A549 treated with Mapracorat at 1 μM for 4 hours (cell line): ENCODE data around the gene OR13D1. TPM values are rescaled to one million over a fixed set of nuclear protein-coding genes. Genes with fewer than 3 reads are reported as not detected.

Experiments
- total RNA-seq: library from RNA; stranded (reverse); fragments of 200-300 nt; extraction: Qiagen RNA extraction; gene quantifications from 5 replicates; pipeline ENCODE4 v1.2.3, GENCODE V29; 2022

Gene OR13D1, protein sequence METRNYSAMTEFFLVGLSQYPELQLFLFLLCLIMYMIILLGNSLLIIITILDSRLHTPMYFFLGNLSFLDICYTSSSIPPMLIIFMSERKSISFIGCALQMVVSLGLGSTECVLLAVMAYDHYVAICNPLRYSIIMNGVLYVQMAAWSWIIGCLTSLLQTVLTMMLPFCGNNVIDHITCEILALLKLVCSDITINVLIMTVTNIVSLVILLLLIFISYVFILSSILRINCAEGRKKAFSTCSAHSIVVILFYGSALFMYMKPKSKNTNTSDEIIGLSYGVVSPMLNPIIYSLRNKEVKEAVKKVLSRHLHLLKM
- total RNA-seq: not detected in 5 replicates

DNA sequence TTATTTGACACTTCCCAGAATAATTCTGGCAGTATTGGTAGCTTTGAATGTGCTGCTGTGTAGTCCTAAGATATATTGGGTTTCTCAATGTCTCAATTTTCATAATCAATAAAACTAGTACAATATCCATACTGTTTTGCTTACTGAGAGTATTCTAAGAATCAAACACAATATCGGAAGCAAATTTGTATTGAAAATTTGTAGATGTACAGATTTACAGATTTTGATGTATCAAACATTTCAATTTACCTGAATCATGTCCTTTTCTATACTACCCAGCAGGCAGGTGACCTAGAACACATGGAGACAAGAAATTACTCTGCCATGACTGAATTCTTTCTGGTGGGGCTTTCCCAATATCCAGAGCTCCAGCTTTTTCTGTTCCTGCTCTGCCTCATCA is at the start of gene OR13D1:
TSS of gene OR13D1 (plus strand) at position 301 of the 400 bp plus-strand sequence. CDS start at position 301, 0 bp downstream.

Other genes starting within 250 kb of the OR13D1 start
- not detected in 5 replicates for gene OR13F1, start 190.3 kb upstream of the OR13D1 start, total RNA-seq
- gene OR13C4, start 167.3 kb upstream of the OR13D1 start, total RNA-seq: not detected in 5 replicates
- gene OR13C3, start 157.7 kb upstream of the OR13D1 start, total RNA-seq: not detected in 5 replicates
- gene OR13C8, start 125.3 kb upstream of the OR13D1 start, total RNA-seq: not detected in 5 replicates
- gene OR13C5, start 95.1 kb upstream of the OR13D1 start, total RNA-seq: not detected in 5 replicates
- gene OR13C2, start 88.9 kb upstream of the OR13D1 start, total RNA-seq: not detected in 5 replicates
- gene OR13C9, start 76.3 kb upstream of the OR13D1 start, total RNA-seq: not detected in 5 replicates
- 10.9 to 14.7 TPM (median 14.3 TPM) in 5 replicates for gene NIPSNAP3A, start 53.2 kb downstream of the OR13D1 start, total RNA-seq
- 0.28 to 1.0 TPM (median 0.41 TPM) in 5 replicates for gene NIPSNAP3B, start 69.6 kb downstream of the OR13D1 start, total RNA-seq
- gene ABCA1, start 233.6 kb downstream of the OR13D1 start, total RNA-seq: 3.3 to 4.8 TPM (median 3.4 TPM) in 5 replicates